ENCODE measurements around the gene CLEC4C. TPM values are rescaled to one million over a fixed set of nuclear protein-coding genes. Genes with fewer than 3 reads are reported as not detected.
"Not testable (repeated sequence)": the region's sequence is repeated elsewhere in the genome, so short reads cannot be mapped to it uniquely, and the experiment has no call there.

Gene CLEC4C
- total RNA-seq, result not detected
- polyA plus RNA-seq, result not detected

- Histone ChIP-seq H3K36me3 (ENCODE audit: control insufficient read depth, insufficient read depth, low read length) (no peaks in the 10 kb centered on the region), H3K4me3 (ENCODE audit: low read depth, low read length) (no peak within 1 kb of the TSS), H3K9me3 (ENCODE audit: control insufficient read depth in 2 of 2, low read length in 2 of 2) (no peaks in the 10 kb centered on the region), H3K27ac (ENCODE audit: insufficient read depth, low read length, poor library complexity, severe bottlenecking) (no peak within 1 kb of the TSS), H3K4me1 (ENCODE audit: control insufficient read depth, insufficient read depth, low read length, poor library complexity, severe bottlenecking) (no peaks in the 10 kb centered on the region), H3K27me3 (ENCODE audit: control insufficient read depth, insufficient read depth, low read length) (no peaks in the 10 kb centered on the region)
- DNase-seq (no peak), ATAC-seq (ENCODE audit: low read depth in 2 of 2) (no peak)
- Mint-ChIP-seq H3K4me1 (no peaks in the 10 kb centered on the region), H3K4me3 (no peak within 1 kb of the TSS), H3K27me3 (no peaks in the 10 kb centered on the region), H3K27ac (no peak within 1 kb of the TSS), H3K36me3 (no peaks in the 10 kb centered on the region), H3K9me3 (peaks cover 0 to 3% (median 0%) of the 10 kb centered on the region in 7 donors)
Measured at GRCh38 chr12:7747246-7747645, at the start of gene CLEC4C. TSS of gene CLEC4C (minus strand) at chr12:7747375. CDS start at chr12:7747348, 27 bp downstream.

- H3K4me3 ChIP-seq (ENCODE audit: low read depth, low read length), result no peak overlapping the region
- no peaks in the 10 kb centered on the region for H3K4me1 ChIP-seq (ENCODE audit: control insufficient read depth, insufficient read depth, low read length, poor library complexity, severe bottlenecking)
- H3K4me3 Mint-ChIP-seq, result no peak overlapping the region
- H3K9me3 Mint-ChIP-seq, result no peaks in the 10 kb centered on the region
- ATAC-seq (ENCODE audit: low read depth in 2 of 2) (no peak), DNase-seq (no peak)
- no peaks in the 10 kb centered on the region for H3K27me3 Mint-ChIP-seq
- no peaks in the 10 kb centered on the region for H3K4me1 Mint-ChIP-seq
- no peak overlapping the region for H3K27ac Mint-ChIP-seq
- H3K9me3 ChIP-seq (ENCODE audit: control insufficient read depth in 2 of 2, low read length in 2 of 2), result no peaks in the 10 kb centered on the region
- no peaks in the 10 kb centered on the region for H3K27me3 ChIP-seq (ENCODE audit: control insufficient read depth, insufficient read depth, low read length)
- no peak overlapping the region for H3K27ac ChIP-seq (ENCODE audit: insufficient read depth, low read length, poor library complexity, severe bottlenecking)
- no peaks in the 10 kb centered on the region for H3K36me3 Mint-ChIP-seq
- H3K36me3 ChIP-seq (ENCODE audit: control insufficient read depth, insufficient read depth, low read length), result no peaks in the 10 kb centered on the region
Measured at GRCh38 chr12:7793211-7793610, 46.0 kb upstream of the CLEC4C start.

GRCh38 chr12:7788884-7789528, 41.8 kb upstream of the CLEC4C start, which contains the start of gene NANOG:
TSS of gene NANOG (plus strand) at chr12:7789402. CDS start at chr12:7789615, 213 bp downstream.
- H3K9me3 Mint-ChIP-seq; ATAC-seq (ENCODE audit: low read depth in 2 of 2): not testable (repeated sequence)

GRCh38 chr12:7788294-7788660, 41.1 kb upstream of the CLEC4C start:
- Histone ChIP-seq H3K4me3 (ENCODE audit: low read depth, low read length) (no peak overlapping the region), H3K9me3 (ENCODE audit: control insufficient read depth in 2 of 2, low read length in 2 of 2) (no peaks in the 10 kb centered on the region), H3K27ac (ENCODE audit: insufficient read depth, low read length, poor library complexity, severe bottlenecking) (no peak overlapping the region), H3K36me3 (ENCODE audit: control insufficient read depth, insufficient read depth, low read length) (no peaks in the 10 kb centered on the region), H3K27me3 (ENCODE audit: control insufficient read depth, insufficient read depth, low read length) (no peaks in the 10 kb centered on the region), H3K4me1 (ENCODE audit: control insufficient read depth, insufficient read depth, low read length, poor library complexity, severe bottlenecking) (no peaks in the 10 kb centered on the region)
- no peaks in the 10 kb centered on the region for H3K36me3 Mint-ChIP-seq
- ATAC-seq (ENCODE audit: low read depth in 2 of 2) (no peak), DNase-seq (no peak)
- no peak overlapping the region for H3K4me3 Mint-ChIP-seq
- no peak overlapping the region for H3K27ac Mint-ChIP-seq
- H3K4me1 Mint-ChIP-seq, result no peaks in the 10 kb centered on the region
- peaks cover 0 to 4% (median 0%) of the 10 kb centered on the region in 7 donors for H3K9me3 Mint-ChIP-seq
- no peaks in the 10 kb centered on the region for H3K27me3 Mint-ChIP-seq

More at GRCh38 chr12:7788884-7789528, 41.8 kb upstream of the CLEC4C start, which contains the start of gene NANOG:
- H3K9me3 ChIP-seq (ENCODE audit: control insufficient read depth in 2 of 2, low read length in 2 of 2); H3K27me3 ChIP-seq (ENCODE audit: control insufficient read depth, insufficient read depth, low read length); H3K36me3 Mint-ChIP-seq; H3K4me1 Mint-ChIP-seq; H3K4me3 ChIP-seq (ENCODE audit: low read depth, low read length); H3K4me3 Mint-ChIP-seq; H3K27me3 Mint-ChIP-seq; H3K4me1 ChIP-seq (ENCODE audit: control insufficient read depth, insufficient read depth, low read length, poor library complexity, severe bottlenecking); DNase-seq; H3K27ac ChIP-seq (ENCODE audit: insufficient read depth, low read length, poor library complexity, severe bottlenecking); H3K27ac Mint-ChIP-seq; H3K36me3 ChIP-seq (ENCODE audit: control insufficient read depth, insufficient read depth, low read length): not testable (repeated sequence)

GRCh38 chr12:7787574-7788293, 40.6 kb upstream of the CLEC4C start:
- Histone ChIP-seq H3K27me3 (ENCODE audit: control insufficient read depth, insufficient read depth, low read length) (no peaks in the 10 kb centered on the region), H3K27ac (ENCODE audit: insufficient read depth, low read length, poor library complexity, severe bottlenecking) (no peak overlapping the region), H3K4me1 (ENCODE audit: control insufficient read depth, insufficient read depth, low read length, poor library complexity, severe bottlenecking) (no peaks in the 10 kb centered on the region), H3K9me3 (ENCODE audit: control insufficient read depth in 2 of 2, low read length in 2 of 2) (no peaks in the 10 kb centered on the region), H3K4me3 (ENCODE audit: low read depth, low read length) (no peak overlapping the region), H3K36me3 (ENCODE audit: control insufficient read depth, insufficient read depth, low read length) (no peaks in the 10 kb centered on the region)
- no peaks in the 10 kb centered on the region for H3K36me3 Mint-ChIP-seq
- no peak overlapping the region for H3K27ac Mint-ChIP-seq
- ATAC-seq (ENCODE audit: low read depth in 2 of 2), result no peak
- H3K9me3 Mint-ChIP-seq, result peaks cover 0 to 4% (median 0%) of the 10 kb centered on the region in 7 donors
- no peaks in the 10 kb centered on the region for H3K27me3 Mint-ChIP-seq
- DNase-seq, result no peak
- H3K4me1 Mint-ChIP-seq, result no peaks in the 10 kb centered on the region
- no peak overlapping the region for H3K4me3 Mint-ChIP-seq

GRCh38 chr12:7784701-7785100, 37.5 kb upstream of the CLEC4C start:
- Histone ChIP-seq H3K4me1 (ENCODE audit: control insufficient read depth, insufficient read depth, low read length, poor library complexity, severe bottlenecking) (no peaks in the 10 kb centered on the region), H3K27me3 (ENCODE audit: control insufficient read depth, insufficient read depth, low read length) (no peaks in the 10 kb centered on the region), H3K9me3 (ENCODE audit: control insufficient read depth in 2 of 2, low read length in 2 of 2) (no peaks in the 10 kb centered on the region), H3K27ac (ENCODE audit: insufficient read depth, low read length, poor library complexity, severe bottlenecking) (no peak overlapping the region), H3K36me3 (ENCODE audit: control insufficient read depth, insufficient read depth, low read length) (no peaks in the 10 kb centered on the region), H3K4me3 (ENCODE audit: low read depth, low read length) (no peak overlapping the region)
- Mint-ChIP-seq H3K36me3 (no peaks in the 10 kb centered on the region), H3K4me3 (no peak overlapping the region), H3K27me3 (no peaks in the 10 kb centered on the region), H3K4me1 (no peaks in the 10 kb centered on the region), H3K9me3 (peaks cover 0 to 4% (median 0%) of the 10 kb centered on the region in 7 donors), H3K27ac (no peak overlapping the region)
- DNase-seq (no peak), ATAC-seq (ENCODE audit: low read depth in 2 of 2) (no peak)

- H3K27me3 Mint-ChIP-seq; H3K4me3 ChIP-seq (ENCODE audit: low read depth, low read length); H3K36me3 ChIP-seq (ENCODE audit: control insufficient read depth, insufficient read depth, low read length); H3K4me1 ChIP-seq (ENCODE audit: control insufficient read depth, insufficient read depth, low read length, poor library complexity, severe bottlenecking); H3K36me3 Mint-ChIP-seq; H3K27ac ChIP-seq (ENCODE audit: insufficient read depth, low read length, poor library complexity, severe bottlenecking); H3K9me3 ChIP-seq (ENCODE audit: control insufficient read depth in 2 of 2, low read length in 2 of 2); H3K27me3 ChIP-seq (ENCODE audit: control insufficient read depth, insufficient read depth, low read length); H3K4me3 Mint-ChIP-seq; H3K4me1 Mint-ChIP-seq; ATAC-seq (ENCODE audit: low read depth in 2 of 2); H3K27ac Mint-ChIP-seq; DNase-seq; H3K9me3 Mint-ChIP-seq: not testable (repeated sequence)
Measured at GRCh38 chr12:7783433-7783832, 36.3 kb upstream of the CLEC4C start.

- Mint-ChIP-seq H3K4me3 (no peak overlapping the region), H3K36me3 (no peaks in the 10 kb centered on the region), H3K27ac (no peak overlapping the region), H3K27me3 (no peaks in the 10 kb centered on the region), H3K9me3 (peaks cover 0 to 4% (median 0%) of the 10 kb centered on the region in 7 donors), H3K4me1 (no peaks in the 10 kb centered on the region)
- ATAC-seq (ENCODE audit: low read depth in 2 of 2) (no peak), DNase-seq (no peak)
- Histone ChIP-seq H3K27ac (ENCODE audit: insufficient read depth, low read length, poor library complexity, severe bottlenecking) (no peak overlapping the region), H3K36me3 (ENCODE audit: control insufficient read depth, insufficient read depth, low read length) (no peaks in the 10 kb centered on the region), H3K27me3 (ENCODE audit: control insufficient read depth, insufficient read depth, low read length) (no peaks in the 10 kb centered on the region), H3K9me3 (ENCODE audit: control insufficient read depth in 2 of 2, low read length in 2 of 2) (no peaks in the 10 kb centered on the region), H3K4me3 (ENCODE audit: low read depth, low read length) (no peak overlapping the region), H3K4me1 (ENCODE audit: control insufficient read depth, insufficient read depth, low read length, poor library complexity, severe bottlenecking) (no peaks in the 10 kb centered on the region)
Measured at GRCh38 chr12:7782055-7782454, 34.9 kb upstream of the CLEC4C start.
